ENCODE measurements around the gene PSMB4.
A peak's percentile ranks its signal among the peaks of the same experiment; 100 is the strongest.

Gene PSMB4

DNA sequence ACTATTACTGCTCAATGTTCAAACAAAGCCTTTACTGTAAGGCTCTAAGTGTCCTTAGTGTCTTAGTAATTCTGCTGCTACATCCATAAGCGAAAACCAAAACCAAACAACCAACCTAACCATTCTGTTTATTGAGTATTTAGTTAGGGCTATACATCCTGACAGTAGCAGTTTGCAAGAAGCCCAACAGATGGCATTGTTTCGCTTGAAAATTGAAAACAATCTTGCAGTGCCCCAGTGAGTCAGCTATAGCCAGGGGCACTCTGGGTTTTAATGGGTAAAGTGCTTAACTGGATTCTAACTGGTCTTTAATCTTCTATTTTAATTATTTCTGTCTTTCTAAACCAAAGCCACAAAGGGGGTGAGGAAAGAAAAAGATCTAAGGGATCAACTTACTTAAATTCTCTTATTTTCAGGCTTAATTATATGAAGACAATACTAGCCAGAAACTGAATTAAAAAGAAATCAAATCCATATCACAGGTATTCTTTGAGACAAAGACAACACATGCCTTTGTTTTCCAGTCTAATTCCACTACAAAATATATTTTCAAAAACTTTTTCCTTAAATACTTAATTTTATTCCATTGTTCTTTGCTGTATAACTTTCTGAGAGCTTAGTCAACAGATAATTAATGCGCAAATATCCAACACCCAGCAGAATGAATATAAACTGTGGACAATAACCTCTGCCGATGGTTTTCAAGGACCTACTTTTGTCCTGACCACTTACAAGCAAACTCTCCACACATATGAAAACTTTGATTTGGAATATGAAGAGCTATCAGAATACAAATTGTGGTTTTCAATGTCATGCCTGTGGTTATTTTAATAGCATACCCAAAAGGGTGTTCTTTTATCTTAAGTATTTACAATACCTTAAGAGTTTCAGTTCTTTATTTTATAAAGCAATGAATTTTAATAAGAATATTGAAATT lies 44.7 kb downstream of the PSMB4 start:
- DNase-seq, result peak; percentile 64

DNA sequence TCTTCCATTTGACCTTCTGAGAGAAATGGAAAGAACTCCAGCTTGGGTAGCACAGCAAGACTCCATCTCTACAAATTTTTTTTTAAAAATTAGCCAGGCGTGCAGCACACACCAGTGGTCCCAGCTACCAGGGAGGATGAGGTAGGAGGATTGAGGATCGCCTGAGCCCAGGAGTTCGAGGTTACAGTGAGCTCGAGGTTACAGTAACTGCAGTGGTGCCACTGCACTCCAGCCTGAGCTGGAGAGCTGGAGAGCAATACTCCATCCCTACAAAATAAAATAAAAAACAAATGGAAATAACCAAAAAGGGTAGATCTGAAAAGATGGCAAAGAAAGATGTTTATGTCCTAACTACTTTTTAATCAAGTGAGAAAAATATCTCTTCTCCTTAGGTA lies 45.4 kb downstream of the PSMB4 start:
- no peak for DNase-seq

DNA sequence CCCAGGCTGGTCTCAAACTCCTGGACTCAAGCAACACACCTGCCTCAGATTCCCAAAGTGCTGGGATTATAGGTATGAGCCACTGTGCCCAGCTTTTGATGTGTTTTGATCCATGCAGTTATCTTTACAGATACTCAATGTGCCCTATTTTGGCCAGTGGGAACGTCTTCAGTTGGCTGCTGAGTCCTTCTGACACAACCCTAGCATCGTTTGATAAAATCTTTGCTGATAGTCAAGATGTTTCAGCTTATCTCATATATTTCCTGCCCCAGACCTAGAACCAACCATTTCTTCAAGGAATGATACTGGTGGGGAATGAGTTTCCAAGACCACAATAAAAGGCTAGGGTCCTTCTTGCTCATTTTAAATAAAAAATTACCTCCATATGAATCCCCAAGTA lies 48.3 kb downstream of the PSMB4 start:
- no peak for DNase-seq

Measured in NCI-H774 (cell line).